Ectodermal cell (in vitro differentiated cells): Measurements from ENCODE around the gene SNTG2. TPM values are rescaled to one million over a fixed set of nuclear protein-coding genes. Genes with fewer than 3 reads are reported as not detected.
A peak's percentile ranks its signal among the peaks of the same experiment; 100 is the strongest.
"Not testable (repeated sequence)": the region's sequence is repeated elsewhere in the genome, so short reads cannot be mapped to it uniquely, and the experiment has no call there.

Experiments used
- H3K27ac ChIP-seq: 2 replicates; pipeline ENCODE4 v1.7.0; 2013; ENCODE audit warnings: mild to moderate bottlenecking, low read depth, low read length; ENCODE audit not compliant: insufficient read depth, poor library complexity, severe bottlenecking
- H3K27me3 ChIP-seq: 2 replicates; pipeline ENCODE4 v1.7.0; 2013; ENCODE audit warnings: mild to moderate bottlenecking, low read length; ENCODE audit not compliant: insufficient read depth, control insufficient read depth, poor library complexity, severe bottlenecking
- H3K36me3 ChIP-seq: one replicate; pipeline ENCODE4 v1.7.0; 2013; ENCODE audit warnings: low read length; ENCODE audit not compliant: control insufficient read depth, insufficient read depth
- H3K4me1 ChIP-seq: one replicate; pipeline ENCODE4 v1.7.0; 2013; ENCODE audit warnings: low read length; ENCODE audit not compliant: control insufficient read depth, insufficient read depth
- H3K4me3 ChIP-seq: 2 replicates; pipeline ENCODE4 v1.7.0; 2013; ENCODE audit warnings: low read depth, low read length, control low read depth; ENCODE audit not compliant: insufficient read depth
- H3K9me3 ChIP-seq: 2 replicates; pipeline ENCODE4 v1.7.0; 2013; ENCODE audit warnings: mild to moderate bottlenecking, low read length, moderate library complexity; ENCODE audit not compliant: control insufficient read depth
- WGBS, 2 experiments: methylation state at CpG; one replicate each; pipeline ENCODE4 v1.1.7; 2013; ENCODE audit warnings: missing lambda C conversion rate in 2 of 2; 5-methylcytosine and 5-hydroxymethylcytosine counted together
- polyA plus RNA-seq, 4 experiments: library from polyadenylated mRNA; stranded (reverse); fragments of 50-300 nt; gene quantifications; one replicate each; pipeline ENCODE4 v1.2.3, GENCODE V29; 2013

Gene SNTG2
- polyA plus RNA-seq (2013, experiment 1 of 4), result 0.63 TPM
- polyA plus RNA-seq (2013, experiment 2 of 4), result 2.0 TPM
- polyA plus RNA-seq (2013, experiment 3 of 4), result 1.2 TPM
- polyA plus RNA-seq (2013, experiment 4 of 4), result 1.8 TPM

DNA sequence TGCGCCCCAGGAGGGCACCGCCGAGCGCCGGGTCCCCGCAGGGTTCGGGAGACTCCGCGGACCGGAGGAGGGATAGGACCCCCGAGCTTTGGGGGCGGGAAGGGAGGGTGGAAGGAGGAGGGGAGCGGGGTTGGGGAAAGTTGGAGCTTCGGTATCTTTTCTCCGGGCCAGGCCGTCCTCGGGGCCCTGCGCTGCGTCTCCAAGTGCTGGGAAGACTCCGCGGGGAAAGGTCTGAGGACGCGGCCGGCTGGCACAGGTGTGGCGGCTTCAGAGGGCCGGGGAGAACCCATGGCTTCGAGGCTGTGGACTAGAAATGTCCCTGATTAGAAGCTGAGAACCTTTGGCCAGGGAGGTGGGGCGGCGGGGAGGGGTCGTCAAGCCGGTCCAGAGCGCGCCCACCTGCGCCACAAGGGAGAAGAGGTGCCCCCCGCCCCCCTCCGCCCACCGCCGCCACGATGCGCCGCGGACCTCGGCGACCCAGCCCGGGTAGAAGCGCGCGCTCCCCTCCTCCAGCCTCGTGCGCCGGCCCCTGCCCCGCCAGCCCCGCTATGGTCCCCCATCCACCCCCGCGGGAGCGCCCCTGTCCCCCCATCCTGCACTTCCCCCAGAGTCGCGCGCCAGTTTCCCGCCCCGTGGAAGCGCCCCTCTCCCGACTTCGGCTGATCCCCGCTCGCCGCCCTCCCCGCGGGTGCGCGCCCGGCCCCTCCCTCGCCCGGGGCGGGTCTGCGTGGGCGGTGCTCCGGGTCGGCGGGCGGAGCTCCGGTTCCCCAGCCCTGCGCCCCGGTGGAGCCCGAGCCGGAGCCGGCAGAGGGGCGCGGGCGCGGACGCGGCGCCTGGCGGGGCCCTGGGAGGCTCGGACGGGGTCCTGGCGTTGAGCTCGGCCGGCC, at the start of gene SNTG2:
Gene SNTG2 (plus strand): TSS at position 770 of the 887 bp plus-strand sequence. CDS start 148 bp downstream, outside the sequence.
- WGBS, 2 experiments, result 0% methylated on average over 96 to 100 of the region's 100 CpGs
- no peaks in the 10 kb centered on the region for H3K36me3 ChIP-seq
- H3K27ac ChIP-seq, result no peak within 1 kb of the TSS
- peaks cover 5% of the 10 kb centered on the region for H3K4me1 ChIP-seq
- H3K4me3 ChIP-seq, result peak within 1 kb of the TSS; percentile 51
- H3K27me3 ChIP-seq, result peaks cover 55% of the 10 kb centered on the region
- no peaks in the 10 kb centered on the region for H3K9me3 ChIP-seq

DNA sequence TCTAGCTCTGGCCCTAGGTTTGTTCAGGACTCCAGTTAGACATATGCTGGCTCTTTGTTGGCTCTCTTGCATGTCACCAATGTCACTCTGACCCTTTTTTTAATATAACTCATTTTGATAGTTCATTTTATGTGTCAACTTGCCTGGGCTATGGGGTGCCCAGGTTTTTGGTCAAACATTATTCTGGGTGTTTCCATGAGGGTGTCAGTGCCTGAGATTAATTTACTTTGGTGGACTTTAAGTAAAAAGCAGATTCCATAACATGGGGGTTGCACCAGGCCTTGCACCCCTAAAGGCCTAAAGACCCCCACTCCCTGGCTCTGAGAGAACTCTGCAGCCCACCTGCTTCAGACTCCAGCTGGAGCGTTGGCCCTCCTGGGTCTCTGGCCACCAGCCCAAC, 48.1 kb upstream of the SNTG2 start:
- H3K4me3 ChIP-seq, result no peak overlapping the region
- no peaks in the 10 kb centered on the region for H3K4me1 ChIP-seq
- no peaks in the 10 kb centered on the region for H3K9me3 ChIP-seq
- no peaks in the 10 kb centered on the region for H3K36me3 ChIP-seq
- H3K27me3 ChIP-seq, result no peaks in the 10 kb centered on the region
- no peak overlapping the region for H3K27ac ChIP-seq
- WGBS, 2 experiments, result 73 to 87% methylated on average over 1 of the region's 1 CpG

GRCh38 chr2:903223-903900, 47.3 kb upstream of the SNTG2 start:
- Histone ChIP-seq H3K27me3 (no peaks in the 10 kb centered on the region), H3K4me3 (no peak overlapping the region), H3K9me3 (no peaks in the 10 kb centered on the region), H3K4me1 (no peaks in the 10 kb centered on the region), H3K27ac (no peak overlapping the region), H3K36me3 (no peaks in the 10 kb centered on the region)
- WGBS, 2 experiments, result 66 to 67% methylated on average over 8 of the region's 8 CpGs

DNA sequence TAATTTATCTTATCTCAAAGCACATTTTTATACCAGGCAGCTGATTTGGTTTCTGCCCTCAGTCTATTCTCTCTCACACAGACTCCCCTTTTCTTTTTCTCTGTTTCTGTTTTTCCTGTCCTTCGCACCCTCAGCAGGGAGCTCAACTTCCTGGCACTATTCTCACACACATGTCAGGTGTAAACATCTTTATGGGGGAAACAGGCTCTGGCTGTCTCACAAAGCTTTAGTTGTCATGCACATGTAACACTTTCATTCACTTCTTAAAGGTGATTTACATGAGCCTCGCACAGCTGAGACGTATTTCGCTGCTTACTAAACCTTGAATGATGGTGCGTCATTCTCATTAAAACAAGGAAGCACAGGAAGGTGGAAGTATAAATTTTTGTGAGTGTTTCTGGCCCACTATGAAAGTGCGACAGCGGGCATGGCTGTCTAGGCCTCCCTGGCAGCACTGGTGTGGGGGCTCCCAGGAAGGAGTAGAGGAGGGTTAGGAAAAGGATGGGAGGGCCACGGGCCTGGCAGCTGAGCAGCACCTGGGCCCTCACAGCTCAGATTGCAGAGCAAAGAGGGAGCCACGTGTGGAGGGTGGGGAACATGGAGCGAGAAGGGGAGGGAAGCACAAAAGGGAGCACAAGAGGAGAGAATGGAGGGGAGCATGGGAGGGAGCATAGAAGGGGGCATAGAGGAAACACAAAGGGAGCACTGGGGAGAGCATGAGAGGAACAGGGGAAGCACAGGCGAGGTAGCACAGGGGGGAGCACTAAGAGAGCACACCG, 46.2 kb upstream of the SNTG2 start:
- Histone ChIP-seq H3K9me3 (no peaks in the 10 kb centered on the region), H3K36me3 (no peaks in the 10 kb centered on the region), H3K4me1 (no peaks in the 10 kb centered on the region), H3K27me3 (no peaks in the 10 kb centered on the region), H3K27ac (no peak overlapping the region), H3K4me3 (no peak overlapping the region)
- 58 to 60% methylated on average over 12 of the region's 12 CpGs for WGBS, 2 experiments

GRCh38 chr2:905091-905832, 45.4 kb upstream of the SNTG2 start:
- Histone ChIP-seq H3K27me3 (no peaks in the 10 kb centered on the region), H3K36me3 (no peaks in the 10 kb centered on the region), H3K27ac (no peak overlapping the region), H3K9me3 (no peaks in the 10 kb centered on the region), H3K4me1 (no peaks in the 10 kb centered on the region), H3K4me3 (no peak overlapping the region)
- 90 to 92% methylated on average over 12 of the region's 12 CpGs for WGBS, 2 experiments

GRCh38 chr2:905833-906140, 44.9 kb upstream of the SNTG2 start:
- Histone ChIP-seq H3K9me3 (no peaks in the 10 kb centered on the region), H3K27ac (no peak overlapping the region), H3K4me1 (no peaks in the 10 kb centered on the region), H3K36me3 (no peaks in the 10 kb centered on the region), H3K27me3 (no peaks in the 10 kb centered on the region), H3K4me3 (no peak overlapping the region)
- WGBS, 2 experiments, result 92 to 94% methylated on average over 5 of the region's 5 CpGs

- Histone ChIP-seq H3K4me3 (no peak overlapping the region), H3K27me3 (no peaks in the 10 kb centered on the region), H3K27ac (no peak overlapping the region), H3K4me1 (no peaks in the 10 kb centered on the region), H3K9me3 (no peaks in the 10 kb centered on the region), H3K36me3 (no peaks in the 10 kb centered on the region)
- 93 to 94% methylated on average over 7 of the region's 7 CpGs for WGBS, 2 experiments
These were observed 42.9 kb upstream of the SNTG2 start for GRCh38 chr2:907706-908105.

GRCh38 chr2:908568-908967, 42.1 kb upstream of the SNTG2 start:
- 90 to 96% methylated on average over 4 of the region's 4 CpGs for WGBS, 2 experiments
- H3K27me3 ChIP-seq, result no peaks in the 10 kb centered on the region
- H3K4me1 ChIP-seq, result no peaks in the 10 kb centered on the region
- H3K4me3 ChIP-seq, result no peak overlapping the region
- H3K36me3 ChIP-seq, result no peaks in the 10 kb centered on the region
- H3K27ac ChIP-seq, result no peak overlapping the region
- no peaks in the 10 kb centered on the region for H3K9me3 ChIP-seq

- H3K27ac ChIP-seq, H3K9me3 ChIP-seq, H3K4me3 ChIP-seq, H3K27me3 ChIP-seq, H3K36me3 ChIP-seq, H3K4me1 ChIP-seq: not testable (repeated sequence)
- WGBS, 2 experiments, result 91 to 93% methylated on average over 25 to 26 of the region's 27 CpGs
These were observed 40.8 kb upstream of the SNTG2 start for GRCh38 chr2:909764-910379.
